8988T (cell line): ENCODE measurements around the gene NCKAP5.
"Not testable (repeated sequence)": the region's sequence is repeated elsewhere in the genome, so short reads cannot be mapped to it uniquely, and the experiment has no call there.

Experiments
- DNase-seq: peaks from one replicate; pipeline ENCODE4 v3.0.0; 2011

Gene NCKAP5

DNA sequence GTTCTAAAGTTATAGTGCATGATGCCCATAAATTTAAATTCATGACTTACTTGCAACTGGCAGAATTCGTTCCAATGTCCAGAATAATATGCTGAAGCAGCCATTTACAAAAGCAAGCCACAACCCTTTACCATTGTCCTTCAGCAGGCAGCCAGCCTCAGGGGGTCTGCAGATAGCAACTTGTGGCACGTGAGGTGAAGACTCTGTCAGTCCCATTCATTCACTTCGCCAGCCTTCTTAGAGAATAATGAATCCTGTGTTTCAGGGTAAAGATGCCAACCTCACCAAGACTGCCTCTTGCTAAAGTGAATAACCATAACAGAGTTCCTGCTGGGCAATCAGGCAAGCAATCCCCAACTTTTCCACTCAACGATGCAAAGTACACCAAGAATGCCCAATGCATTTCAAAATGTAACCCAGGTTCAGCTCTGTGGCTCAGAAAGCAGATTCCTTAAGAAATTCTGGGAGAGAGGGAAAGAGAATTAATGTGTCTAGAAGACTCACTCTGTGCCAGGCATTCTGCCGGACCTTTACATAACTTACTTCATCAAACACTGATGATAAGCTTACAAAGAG, 315.4 kb downstream of the NCKAP5 start:
- no peak for DNase-seq

DNA sequence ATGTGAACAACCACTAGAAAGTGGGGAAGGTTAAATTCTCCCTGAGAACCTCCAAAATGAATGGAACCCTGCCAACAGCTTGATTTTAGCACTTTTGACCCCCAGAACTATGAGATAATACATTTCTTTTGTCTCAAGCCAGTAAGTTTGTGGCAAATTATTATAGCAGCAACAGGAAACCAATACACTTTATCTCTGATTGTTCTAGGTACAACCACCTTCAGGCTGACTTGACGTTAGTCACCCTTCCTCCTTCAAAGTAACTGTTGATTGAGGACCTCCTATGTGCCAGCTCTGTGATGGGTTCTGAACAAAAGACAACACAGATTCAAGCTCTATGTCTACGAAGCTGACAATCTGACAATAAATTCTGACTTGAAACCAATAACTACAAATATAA, 318.9 kb downstream of the NCKAP5 start:
- no peak for DNase-seq

DNA sequence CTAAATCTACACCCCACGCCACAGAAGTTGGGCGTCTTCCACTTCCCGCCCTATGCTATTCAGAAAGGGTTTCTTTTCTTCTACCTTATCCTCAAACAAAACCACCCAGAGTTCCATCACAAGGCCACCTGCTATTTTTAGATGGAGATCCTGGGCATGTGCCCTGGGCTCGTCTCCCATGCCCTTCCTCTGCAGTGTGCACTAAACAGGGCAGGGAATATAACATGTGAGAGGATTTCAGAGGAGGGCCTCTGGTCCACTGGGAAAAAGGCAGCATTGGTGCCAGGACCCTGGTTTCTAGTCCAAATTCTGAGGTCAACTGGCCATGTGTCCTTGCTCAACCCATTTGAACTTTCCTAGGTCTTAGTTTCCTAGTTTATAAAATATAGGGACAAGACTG, 320.0 kb downstream of the NCKAP5 start:
- no peak for DNase-seq

DNA sequence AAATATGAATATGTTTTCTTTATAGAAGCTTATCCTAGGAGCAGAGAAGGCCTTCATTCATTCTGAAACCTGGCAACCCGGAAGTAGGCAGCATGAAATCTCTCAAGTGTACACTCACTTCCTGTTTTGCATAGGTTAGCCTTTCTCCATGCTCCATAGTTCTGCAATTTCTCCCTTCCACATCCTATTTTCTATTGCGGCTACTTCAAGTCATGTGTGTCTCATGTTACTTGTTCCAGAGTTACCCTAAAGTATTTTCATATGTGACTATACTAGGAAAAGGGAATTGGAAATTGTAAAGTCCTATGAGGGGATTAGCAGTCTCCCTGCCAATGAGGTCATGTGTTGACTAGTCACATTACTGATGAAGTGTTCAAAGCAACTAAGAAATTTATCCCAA, 320.6 kb downstream of the NCKAP5 start:
- DNase-seq = no peak

DNA sequence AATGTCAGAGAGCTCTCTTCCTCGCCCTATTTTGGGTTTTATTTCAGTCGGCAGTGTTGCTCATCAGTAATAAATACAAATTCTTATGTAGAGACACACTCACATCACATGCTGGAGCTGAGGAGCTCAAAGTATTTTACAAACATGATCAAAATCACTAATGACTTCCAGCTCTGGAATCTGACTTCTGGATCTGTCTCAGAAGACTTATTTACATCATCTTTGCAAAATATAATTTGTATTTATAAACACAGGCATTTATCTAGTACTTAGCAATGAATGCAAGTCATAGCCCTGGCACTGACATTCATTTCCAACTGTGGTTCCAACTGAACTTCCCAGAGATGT, 327.1 kb downstream of the NCKAP5 start:
- no peak for DNase-seq

DNA sequence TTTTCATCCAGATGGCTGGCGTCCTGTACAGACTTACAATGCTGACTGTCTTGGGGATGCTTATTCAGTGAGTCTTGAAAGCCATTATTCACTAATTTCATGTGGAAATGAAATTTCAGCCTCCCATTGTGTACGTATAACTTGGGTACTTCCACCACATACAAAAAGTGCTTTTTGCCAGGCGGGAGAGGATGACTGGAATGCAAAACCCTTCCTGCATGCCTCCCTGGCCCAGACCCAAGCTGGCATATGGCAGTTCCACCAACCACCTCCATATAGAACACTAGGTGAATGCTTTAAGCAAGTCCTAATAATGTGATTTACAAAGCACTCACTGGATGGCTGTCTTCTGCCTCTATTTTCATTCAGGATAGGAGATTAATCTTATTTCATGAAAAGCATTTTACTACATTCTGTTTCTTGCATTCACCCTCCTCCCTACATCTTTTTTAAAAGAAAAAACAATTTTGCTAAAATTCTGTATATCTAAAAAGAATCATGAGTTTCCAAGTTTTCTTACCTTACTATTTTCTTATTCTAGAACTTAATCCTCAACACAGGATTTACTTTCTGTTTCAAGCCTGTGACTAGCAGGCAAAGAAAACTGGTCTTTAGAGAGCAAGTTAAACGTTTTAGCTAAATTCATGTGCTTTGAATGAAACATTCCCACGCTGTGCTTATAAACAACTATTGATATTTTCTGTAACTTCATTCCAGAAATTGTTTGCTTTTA, 327.6 kb downstream of the NCKAP5 start:
- DNase-seq = no peak

DNA sequence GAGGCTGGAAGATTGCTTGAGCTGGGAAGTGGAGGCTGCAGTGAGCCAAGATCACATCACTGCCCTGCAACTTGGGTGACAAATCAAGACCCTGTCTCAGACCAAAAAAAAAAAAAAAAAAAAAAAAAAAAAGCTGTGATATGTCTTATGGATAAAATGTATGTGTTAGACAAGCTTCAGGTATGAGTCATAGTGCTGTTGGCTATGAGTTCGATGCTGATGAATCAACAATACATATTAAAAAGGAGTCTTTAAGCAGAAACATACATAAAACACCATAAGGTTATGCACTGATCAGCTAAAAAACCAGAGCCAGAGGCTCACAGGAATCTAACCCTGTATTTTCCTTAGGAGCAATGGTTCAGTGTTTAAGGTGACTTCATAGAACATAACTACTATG, 332.3 kb downstream of the NCKAP5 start:
- DNase-seq = no peak

DNA sequence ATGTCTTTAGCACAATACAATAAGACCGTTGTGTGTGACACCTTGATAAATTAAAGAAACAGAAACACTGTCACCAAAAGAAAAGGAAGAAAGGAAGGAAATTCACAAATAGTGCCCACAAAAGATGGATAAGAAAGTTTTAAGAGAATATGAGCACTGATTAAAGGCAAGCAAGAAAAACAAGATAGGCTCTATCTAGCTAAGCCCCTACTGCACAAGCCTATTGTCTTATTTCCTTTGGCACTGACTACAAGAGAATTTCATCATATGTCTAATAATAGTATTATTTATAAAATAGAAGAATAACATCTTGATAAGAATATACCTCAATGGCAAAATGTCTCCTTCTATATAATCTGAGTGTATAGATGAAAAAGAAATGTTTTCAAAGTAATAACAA, 335.7 kb downstream of the NCKAP5 start:
- no peak for DNase-seq

DNA sequence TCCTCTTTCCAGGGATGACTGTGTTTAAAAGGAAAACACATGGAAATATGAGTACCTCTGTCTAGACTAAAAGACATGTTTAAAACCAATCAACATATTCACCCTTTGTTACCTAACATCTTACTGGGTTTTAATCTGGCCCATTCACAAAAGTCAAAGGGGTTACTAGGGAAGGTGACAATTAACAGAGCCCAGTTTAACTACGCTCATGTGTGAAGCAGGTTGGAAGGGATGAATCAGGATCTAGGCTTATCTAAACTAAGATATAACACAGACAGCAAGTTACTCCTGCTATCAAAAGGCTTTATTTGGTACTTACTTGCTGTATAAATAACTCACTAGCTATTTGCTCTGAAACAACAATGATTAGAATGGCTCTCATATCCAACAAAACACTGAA, 337.0 kb downstream of the NCKAP5 start:
- no peak for DNase-seq

DNA sequence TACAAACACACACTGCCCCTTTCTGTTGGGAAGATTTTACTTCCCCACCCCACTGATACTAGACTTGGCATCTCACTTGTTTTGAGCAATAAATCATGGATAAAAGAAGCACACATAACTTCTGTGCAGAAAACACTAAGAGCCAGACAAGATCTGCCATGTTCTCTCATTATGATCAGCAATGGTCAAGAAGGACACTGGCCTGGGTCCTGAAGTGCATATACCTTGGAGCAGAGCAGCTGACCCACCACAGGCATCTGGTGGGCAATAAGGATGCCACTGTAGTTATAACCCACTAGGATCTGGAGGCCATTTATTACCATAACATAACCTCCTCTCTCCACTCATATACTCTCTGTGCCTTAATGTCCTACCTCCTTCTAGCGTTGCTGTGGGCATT, 338.3 kb downstream of the NCKAP5 start:
- DNase-seq = no peak

DNA sequence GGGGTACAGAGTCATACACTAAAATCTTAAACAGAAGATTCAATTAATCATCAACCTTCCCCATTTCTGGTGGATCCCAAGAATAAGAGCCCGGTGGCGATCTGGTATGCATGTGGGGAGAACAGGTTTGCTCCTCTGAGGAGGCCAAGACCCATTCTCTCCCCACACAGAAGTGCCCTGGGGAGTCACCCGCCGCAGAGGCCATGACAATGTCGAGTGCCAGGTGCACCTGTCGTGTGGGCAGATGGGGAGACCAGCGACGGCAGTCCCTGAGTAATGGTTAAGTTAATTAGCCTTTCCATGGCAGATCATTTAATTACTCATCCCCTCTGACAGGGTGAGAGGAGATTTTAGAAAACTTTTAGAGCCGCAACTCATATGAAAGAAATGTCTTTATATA, 345.0 kb downstream of the NCKAP5 start:
- no peak for DNase-seq

DNA sequence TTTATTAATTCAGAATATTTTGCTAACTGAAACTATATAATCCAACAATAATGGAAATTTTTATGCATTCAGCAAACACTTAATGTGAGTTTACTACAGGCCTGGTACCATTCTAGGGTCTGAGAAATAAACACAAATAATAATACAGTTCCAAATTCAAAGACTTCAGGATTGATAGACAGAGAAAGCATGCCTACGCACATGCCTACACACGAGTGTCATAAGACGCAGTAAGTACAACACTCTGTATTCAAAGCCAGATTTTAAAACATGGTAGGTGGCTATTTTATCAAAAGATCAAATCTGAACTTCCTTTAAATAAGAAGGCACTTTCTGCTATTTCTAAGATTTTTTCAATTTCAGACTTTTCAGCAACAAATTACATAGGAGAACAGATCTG, 346.9 kb downstream of the NCKAP5 start:
- DNase-seq = no peak

DNA sequence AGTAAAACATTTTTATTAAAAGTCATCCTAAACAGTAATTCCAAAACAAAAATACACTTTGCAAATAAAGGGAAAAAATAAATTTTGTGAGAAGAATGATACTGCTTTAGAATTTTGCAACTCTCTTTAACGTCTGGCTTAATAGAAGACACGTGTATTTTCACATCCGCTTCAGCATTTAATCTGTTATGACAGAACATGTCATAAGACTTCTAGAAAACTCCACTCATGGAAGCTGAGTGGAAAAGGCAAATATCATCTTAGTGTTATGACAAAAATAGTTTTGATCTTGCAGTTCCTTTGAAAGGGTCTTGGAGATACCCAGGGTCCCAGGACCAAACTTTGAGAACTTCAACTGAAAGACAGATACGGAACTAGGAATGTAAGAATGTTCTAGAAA, 350.1 kb downstream of the NCKAP5 start:
- no peak for DNase-seq

DNA sequence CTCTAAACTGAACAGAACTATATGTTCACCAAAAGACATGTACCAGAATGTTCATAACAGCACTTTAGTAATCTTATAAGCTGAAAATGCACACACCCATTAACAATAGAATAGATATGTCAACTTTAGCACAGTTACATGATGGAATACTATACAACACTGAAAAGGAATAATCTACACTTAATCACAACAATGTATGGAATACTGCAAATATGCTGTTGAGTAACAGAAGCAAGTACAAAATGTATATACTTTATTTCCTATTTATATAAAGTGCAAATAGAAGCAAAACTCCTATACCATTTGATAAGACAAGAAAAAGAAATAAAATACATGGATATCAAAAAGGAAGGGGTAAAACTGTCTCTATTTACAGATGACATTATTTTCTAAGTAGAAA, 352.8 kb downstream of the NCKAP5 start:
- DNase-seq = no peak

DNA sequence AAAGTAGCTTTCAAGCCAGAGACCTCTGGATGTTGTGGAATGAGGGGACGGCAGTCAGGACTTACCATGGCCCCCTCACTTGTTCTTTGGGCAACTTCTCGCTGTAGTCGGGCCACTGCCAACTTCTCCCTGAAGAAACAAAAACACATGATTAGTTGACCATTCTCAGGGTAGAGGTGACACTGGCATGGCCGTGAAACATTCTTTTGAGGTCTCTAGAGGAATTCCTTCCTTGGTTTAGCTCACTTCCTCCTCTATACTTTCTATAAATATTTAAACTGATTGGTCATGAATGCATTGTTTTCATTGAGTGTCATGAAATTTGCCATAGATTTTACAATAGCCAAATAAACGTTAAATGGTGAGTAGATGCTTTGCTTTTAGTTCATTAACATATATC, 354.6 kb downstream of the NCKAP5 start:
- no peak for DNase-seq

DNA sequence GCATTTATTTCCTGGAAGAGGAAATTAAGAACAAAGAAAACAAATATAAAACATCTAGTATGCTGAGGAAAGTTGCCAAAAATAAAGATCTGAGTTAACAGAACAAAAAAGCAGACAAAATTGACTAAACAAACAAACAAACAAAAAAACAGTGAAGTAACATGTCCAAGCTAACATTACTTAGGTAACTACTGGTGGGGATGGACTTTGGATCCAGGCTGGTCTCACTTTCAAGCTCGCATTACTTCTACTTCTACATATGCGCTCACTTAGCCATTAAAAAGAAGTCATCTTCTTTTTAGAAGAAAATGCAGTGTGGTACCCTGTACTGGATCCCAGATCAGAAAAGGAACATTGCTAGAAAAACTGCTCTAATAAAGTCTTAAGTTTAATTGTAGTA, 358.9 kb downstream of the NCKAP5 start:
- no peak for DNase-seq

DNA sequence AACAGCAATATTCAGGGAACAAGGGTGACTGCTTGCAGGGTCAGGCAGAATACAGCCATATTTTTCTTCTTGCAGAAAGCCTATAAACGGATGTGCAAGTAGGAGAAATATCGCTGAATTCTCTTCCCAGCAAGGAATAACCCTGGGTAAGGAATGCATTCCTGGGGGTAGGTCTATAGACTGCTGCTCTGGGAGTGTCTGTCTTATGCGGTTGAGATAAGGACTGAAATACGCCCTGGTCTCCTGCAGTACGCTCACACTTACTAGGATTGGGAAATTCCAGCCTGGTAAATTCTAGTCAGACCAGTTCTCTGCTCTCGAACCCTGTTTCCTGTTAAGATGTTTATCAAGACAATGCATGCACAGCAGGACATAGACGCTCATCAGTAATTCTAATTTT, 361.6 kb downstream of the NCKAP5 start:
- DNase-seq = not testable (repeated sequence)

DNA sequence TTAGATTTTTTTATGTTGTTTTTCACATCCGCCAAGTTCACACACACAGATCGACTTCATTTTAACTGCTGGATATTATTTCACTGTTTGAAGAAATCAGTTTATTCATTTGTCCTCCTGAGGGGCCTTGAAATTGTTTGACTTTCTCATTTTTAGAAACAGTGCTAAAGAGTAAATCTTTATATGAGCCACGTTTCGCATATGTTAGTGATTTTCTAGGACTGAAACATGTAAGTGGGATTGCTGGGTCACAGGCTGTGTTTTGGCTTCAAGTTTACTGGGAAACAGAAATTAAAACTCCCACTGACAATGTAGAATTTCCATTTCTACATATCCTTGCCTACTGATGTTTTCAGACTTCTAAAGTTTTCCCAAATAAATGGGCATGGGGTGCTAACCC, 363.8 kb downstream of the NCKAP5 start:
- no peak for DNase-seq

DNA sequence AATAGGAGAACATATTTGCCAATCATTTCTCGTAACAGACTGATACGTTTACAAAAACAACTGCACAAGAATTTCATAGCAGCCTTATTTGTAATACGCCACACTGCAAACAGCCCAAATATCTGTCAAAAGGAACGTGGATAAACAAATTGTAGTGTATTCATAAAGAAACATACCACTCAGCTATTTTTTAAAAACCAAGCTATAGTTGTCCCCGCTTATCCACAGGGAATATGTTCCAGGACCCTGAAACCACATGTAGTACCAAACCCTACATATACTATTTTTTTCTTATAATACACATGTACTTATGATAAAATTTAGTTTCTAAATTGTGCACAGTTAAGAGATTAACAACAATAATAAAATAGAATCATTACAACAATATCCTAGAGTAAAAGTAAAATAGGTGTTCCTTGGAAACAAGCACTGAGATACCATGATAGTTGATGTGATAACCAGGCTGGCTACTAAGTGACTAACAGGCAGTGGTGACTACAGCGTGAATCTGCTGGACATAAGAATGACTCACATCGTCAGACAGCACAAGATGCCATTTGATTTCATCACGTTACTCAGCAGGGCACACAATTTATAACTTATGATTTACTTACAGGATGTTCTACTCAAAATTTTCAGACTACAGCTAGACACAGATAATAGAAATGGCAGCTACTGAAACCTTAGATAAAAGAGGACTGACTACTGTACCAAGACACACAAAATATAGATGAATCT, 367.4 kb downstream of the NCKAP5 start:
- DNase-seq = no peak

DNA sequence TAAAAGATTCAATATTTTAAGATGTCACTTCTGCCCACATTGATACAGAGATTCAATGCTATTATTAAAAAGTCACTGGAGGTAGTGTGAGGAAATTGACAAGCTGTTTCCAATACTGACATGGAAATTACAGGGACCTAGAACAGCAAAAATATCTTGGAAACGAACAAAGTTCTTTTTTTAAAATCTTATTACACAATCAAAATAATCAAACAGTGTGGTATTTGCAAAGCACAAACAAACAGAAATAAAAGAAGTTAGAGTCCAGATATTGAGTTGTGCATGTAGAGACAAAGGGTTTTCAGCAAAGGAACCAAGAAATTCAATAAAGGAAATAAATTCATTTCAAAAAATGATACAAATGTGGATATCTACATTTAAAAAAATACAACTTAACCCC, 369.6 kb downstream of the NCKAP5 start:
- no peak for DNase-seq

DNA sequence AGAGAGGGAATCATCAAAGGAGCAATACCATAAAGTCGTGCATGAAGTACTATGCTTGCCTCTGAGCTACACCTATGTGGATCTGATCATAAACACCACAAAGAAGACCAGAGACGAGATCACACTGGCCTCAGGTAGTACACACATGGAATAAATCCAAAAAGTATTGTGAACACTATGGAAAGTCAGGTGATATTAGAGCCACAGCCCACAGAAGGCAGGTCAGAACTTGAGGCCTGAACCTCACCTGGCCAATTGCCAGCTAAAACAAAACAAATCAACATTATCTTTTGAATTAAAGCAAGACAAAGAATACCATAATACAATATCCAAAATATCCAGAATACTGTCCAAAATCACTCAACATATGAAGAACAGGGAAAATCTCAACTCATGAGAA, 371.1 kb downstream of the NCKAP5 start:
- no peak for DNase-seq

DNA sequence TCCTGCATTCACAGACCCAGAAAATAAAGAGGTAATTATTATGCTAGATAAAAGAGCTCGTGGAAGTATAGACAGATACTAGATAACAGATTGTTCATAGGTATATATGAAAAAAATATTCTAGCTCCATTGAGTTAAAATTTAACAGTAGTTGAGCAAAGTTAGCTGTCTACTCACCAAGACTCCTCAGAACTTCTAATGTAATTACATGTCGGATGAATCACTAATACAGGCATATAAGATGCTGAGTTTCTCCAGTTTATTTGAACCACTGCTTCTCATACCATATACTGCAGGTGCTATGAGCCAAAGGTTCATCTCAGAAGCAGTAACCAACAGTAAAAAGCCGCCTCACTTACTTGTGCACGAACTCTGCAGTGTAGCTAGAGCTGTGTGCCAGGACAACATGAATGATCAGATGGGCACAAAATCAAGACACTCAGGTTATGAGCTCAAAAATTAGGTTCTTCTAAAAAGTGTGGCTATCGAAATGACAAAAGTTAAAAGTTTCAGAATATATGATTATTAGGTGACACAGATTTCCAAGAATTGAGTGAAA, 373.4 kb downstream of the NCKAP5 start:
- DNase-seq = no peak

DNA sequence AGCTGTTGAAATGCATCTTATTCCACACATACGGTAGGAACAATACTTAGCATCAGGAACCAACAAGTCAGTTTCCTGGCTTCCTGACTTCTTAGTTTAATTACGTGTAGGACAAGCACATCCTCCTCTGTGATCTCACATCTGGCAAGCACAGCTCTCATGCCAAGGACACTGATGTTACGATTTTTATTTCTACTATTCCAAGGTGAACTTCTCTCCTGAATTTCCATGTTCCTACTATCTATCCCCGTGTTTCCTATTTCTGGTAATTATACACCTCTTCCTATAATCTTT, 374.0 kb downstream of the NCKAP5 start:
- no peak for DNase-seq

DNA sequence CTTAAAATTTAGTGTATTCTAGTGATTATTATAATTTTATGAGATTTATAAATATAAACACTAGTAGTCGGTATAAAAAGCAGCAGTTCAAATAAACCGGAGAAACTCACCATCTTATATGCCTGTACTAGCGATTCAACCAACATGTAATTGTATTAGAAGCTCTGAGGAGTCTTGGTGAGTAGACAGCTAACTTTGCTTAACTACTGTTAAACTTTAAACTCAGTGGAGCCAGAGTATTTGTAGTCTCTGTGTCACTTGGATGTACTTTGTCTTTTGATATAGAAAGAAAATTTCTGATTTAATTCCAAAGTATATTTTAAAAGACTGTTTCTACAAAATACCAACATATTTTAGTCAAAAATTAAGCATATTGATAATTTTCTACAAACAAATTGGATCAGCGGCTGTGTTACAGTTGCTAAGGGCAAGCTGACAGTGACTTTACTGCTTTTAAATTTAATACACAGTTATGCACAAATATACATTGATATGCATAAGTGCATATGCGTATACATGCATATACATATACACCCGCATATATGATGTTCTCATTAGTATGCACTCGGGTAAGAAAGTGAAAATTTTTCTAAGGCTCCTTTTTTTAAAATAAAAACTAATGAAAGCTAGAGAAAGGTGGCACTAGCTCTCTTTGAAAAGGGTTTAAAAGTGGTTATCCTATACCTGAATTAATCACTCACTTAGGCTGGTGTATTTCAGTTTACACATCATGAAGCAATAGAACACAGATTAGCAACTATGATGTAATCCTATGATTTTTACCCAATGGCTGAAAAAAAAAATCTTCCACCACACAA, 374.5 kb downstream of the NCKAP5 start:
- no peak for DNase-seq
